Mucosa of rectum (tissue), 2 donors: ENCODE measurements around the gene KPNA3.
"Not testable (repeated sequence)": the region's sequence is repeated elsewhere in the genome, so short reads cannot be mapped to it uniquely, and the experiment has no call there.

Source experiments
- H3K27ac ChIP-seq, 2 donors: one replicate each; pipeline ENCODE4 v1.7.0; 2013; ENCODE audit warnings: inconsistent platforms in 2 of 2, low read depth in 2 of 2, low read length in 2 of 2
- H3K27me3 ChIP-seq, 2 donors: one replicate each; pipeline ENCODE4 v1.7.0; 2013; ENCODE audit warnings: low read length in 2 of 2; ENCODE audit not compliant: control insufficient read depth in 2 of 2, insufficient read depth in 2 of 2
- H3K36me3 ChIP-seq, 2 donors: one replicate each; pipeline ENCODE4 v1.7.0; 2013; ENCODE audit warnings: low read length in 2 of 2; ENCODE audit not compliant: control insufficient read depth in 2 of 2, insufficient read depth in 2 of 2
- H3K4me1 ChIP-seq, 2 donors: one replicate each; pipeline ENCODE4 v1.7.0; 2013; ENCODE audit warnings: low read length in 2 of 2, mild to moderate bottlenecking in 1 of 2; ENCODE audit not compliant: control insufficient read depth in 2 of 2, insufficient read depth in 2 of 2
- H3K4me3 ChIP-seq, 2 donors: one replicate each; pipeline ENCODE4 v1.7.0; 2013; ENCODE audit warnings: low read length in 2 of 2
- H3K9ac ChIP-seq, 2 donors: one replicate each; pipeline ENCODE4 v1.7.0; 2013; ENCODE audit warnings: low read length in 2 of 2, low read depth in 1 of 2, mild to moderate bottlenecking in 1 of 2
- H3K9me3 ChIP-seq, 2 donors: one replicate each; pipeline ENCODE4 v1.7.0; 2013; ENCODE audit warnings: low read length in 2 of 2; ENCODE audit not compliant: control insufficient read depth in 2 of 2
- donor health status: healthy.
- donor health status: Normal muscosa, but diverticular disease.

The KPNA3 gene

DNA sequence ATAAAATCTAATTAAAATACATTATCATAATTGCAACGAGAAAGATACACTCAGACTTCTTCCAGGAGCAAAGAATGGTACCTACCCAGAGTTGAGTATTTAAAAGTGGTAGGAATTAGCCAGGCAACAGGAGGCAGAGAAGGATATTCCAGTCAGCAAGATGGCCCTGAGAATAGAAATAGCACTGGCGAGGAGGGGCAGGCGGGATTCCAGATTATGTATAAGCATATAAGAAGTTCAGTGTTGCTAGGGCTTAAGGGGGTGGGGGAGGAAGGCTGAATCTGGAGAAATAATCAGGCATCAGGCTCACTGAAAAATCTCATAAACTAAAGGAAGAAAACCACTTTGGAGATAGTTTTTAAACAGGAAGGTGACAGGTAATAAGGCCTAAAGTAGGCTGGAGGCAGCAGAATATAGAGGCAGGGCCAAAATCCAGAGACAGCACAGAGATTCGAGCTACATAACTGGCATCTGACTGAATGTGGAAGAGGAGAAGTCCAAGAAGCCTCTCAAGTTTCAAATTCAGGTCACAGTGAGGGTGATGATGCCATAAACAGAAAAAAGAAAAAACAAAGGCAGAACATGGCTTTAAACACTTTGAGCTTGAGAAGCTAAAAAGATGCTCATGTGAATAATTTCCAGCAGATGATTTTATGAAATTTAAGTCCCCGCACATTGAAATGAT, 7.5 kb downstream of the KPNA3 start:
- no peaks in the 10 kb centered on the region for H3K27me3 ChIP-seq
- no peaks in the 10 kb centered on the region for H3K9me3 ChIP-seq
- no peak overlapping the region for H3K27ac ChIP-seq
- no peak overlapping the region for H3K9ac ChIP-seq
- H3K4me3 ChIP-seq = no peak overlapping the region
- H3K4me1 ChIP-seq = peaks cover 0 to 3% of the 10 kb centered on the region in 2 donors
- no peaks in the 10 kb centered on the region for H3K36me3 ChIP-seq

DNA sequence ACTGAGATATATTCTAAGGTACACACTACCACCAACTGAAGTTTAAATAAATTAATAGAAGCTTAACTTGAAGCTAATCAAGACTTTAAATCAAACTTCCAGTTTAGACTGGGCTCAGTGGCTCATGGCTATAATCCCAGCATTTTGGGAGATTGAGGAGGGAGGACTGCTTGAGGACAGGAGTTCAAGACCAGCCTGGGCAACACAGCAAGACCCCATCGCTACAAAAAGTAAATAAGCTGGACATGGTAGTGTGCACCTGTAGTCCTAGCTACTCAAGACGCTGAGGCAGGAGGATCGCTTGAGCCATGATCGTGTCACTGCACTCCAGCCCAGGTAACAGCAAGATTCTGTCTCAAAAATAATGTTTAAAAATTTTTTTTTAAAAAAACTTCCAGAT, 8.6 kb downstream of the KPNA3 start:
- no peaks in the 10 kb centered on the region for H3K36me3 ChIP-seq
- no peaks in the 10 kb centered on the region for H3K27me3 ChIP-seq
- H3K9ac ChIP-seq = no peak overlapping the region
- H3K9me3 ChIP-seq = no peaks in the 10 kb centered on the region
- H3K4me1 ChIP-seq = peaks cover 0 to 9% of the 10 kb centered on the region in 2 donors
- H3K27ac ChIP-seq = no peak overlapping the region
- no peak overlapping the region for H3K4me3 ChIP-seq

GRCh38 chr13:49782784-49783183, 9.7 kb downstream of the KPNA3 start:
- no peak overlapping the region for H3K27ac ChIP-seq
- peaks cover 0 to 10% of the 10 kb centered on the region in 2 donors for H3K4me1 ChIP-seq
- no peaks in the 10 kb centered on the region for H3K9me3 ChIP-seq
- no peak overlapping the region for H3K4me3 ChIP-seq
- no peaks in the 10 kb centered on the region for H3K27me3 ChIP-seq
- H3K9ac ChIP-seq = no peak overlapping the region
- no peaks in the 10 kb centered on the region for H3K36me3 ChIP-seq

DNA sequence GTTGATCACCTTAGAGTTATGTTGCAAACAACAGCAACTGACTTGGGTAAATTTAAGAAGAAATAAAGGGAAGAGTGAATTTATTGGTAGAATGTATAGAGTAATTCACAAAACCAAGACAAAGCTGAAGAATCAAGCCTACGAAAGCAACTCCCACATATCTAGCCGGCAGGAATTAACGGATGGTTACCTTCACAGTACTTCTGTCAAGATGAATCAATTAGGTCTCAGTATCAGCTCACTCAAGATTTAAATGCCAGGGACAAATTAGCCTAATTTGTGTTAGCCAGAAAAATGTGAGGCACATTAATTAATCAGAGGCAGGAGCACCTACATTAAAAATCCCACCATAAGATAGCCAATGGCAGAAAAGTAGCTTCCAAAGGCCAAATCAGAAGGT, 10.7 kb downstream of the KPNA3 start:
- Histone ChIP-seq H3K4me3 (no peak overlapping the region), H3K27ac (no peak overlapping the region), H3K27me3 (no peaks in the 10 kb centered on the region), H3K36me3 (no peaks in the 10 kb centered on the region), H3K4me1 (peaks cover 0 to 11% of the 10 kb centered on the region in 2 donors), H3K9ac (no peak overlapping the region), H3K9me3 (no peaks in the 10 kb centered on the region)

GRCh38 chr13:49779721-49780120, 12.8 kb downstream of the KPNA3 start:
- Histone ChIP-seq H3K36me3 (no peaks in the 10 kb centered on the region), H3K27me3 (no peaks in the 10 kb centered on the region), H3K9me3 (no peaks in the 10 kb centered on the region), H3K4me3 (no peak overlapping the region), H3K4me1 (peaks cover 0 to 11% of the 10 kb centered on the region in 2 donors), H3K27ac (no peak overlapping the region), H3K9ac (no peak overlapping the region)

GRCh38 chr13:49777746-49778614, 14.5 kb downstream of the KPNA3 start:
- H3K27ac ChIP-seq = no peak overlapping the region
- H3K9me3 ChIP-seq = no peaks in the 10 kb centered on the region
- no peaks in the 10 kb centered on the region for H3K27me3 ChIP-seq
- no peak overlapping the region for H3K9ac ChIP-seq
- no peaks in the 10 kb centered on the region for H3K36me3 ChIP-seq
- H3K4me3 ChIP-seq = no peak overlapping the region
- H3K4me1 ChIP-seq = peaks cover 0 to 11% of the 10 kb centered on the region in 2 donors

- peaks cover 0 to 11% of the 10 kb centered on the region in 2 donors for H3K4me1 ChIP-seq
- no peak overlapping the region for H3K27ac ChIP-seq
- no peaks in the 10 kb centered on the region for H3K36me3 ChIP-seq
- H3K9me3 ChIP-seq = no peaks in the 10 kb centered on the region
- no peak overlapping the region for H3K4me3 ChIP-seq
- H3K27me3 ChIP-seq = no peaks in the 10 kb centered on the region
- H3K9ac ChIP-seq = no peak overlapping the region
These were observed 15.6 kb downstream of the KPNA3 start for GRCh38 chr13:49776871-49777270.

DNA sequence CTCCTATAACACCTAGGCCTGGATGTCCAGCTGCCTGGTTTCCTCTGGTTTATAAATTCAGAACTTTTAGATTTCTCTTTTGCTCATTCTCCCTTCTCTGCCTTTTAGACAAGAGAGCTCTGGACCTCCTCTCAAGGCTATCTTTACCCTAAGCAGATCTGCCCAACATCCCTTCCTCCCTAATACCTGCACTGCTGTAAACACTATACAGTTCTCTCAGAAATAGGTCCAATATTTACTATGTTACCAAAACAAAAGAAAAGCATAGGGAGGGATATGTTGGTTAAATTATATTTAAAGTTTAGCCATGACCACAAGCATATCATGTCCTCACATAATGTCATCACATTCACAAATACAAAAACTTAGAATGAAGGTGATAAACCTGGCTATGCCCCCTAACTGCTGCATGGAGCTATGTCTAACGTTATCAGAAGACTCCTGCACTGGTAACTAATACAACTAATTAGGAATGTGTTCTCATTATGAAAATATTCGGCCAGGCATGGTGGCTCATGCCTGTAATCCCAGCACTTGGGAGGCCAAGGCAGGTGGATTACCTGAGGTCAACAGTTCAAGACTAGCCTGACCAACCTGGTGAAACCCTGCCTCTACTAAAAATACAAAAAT, 18.0 kb downstream of the KPNA3 start:
- peaks cover 0 to 3% of the 10 kb centered on the region in 2 donors for H3K4me1 ChIP-seq
- no peak overlapping the region for H3K4me3 ChIP-seq
- H3K9me3 ChIP-seq = no peaks in the 10 kb centered on the region

DNA sequence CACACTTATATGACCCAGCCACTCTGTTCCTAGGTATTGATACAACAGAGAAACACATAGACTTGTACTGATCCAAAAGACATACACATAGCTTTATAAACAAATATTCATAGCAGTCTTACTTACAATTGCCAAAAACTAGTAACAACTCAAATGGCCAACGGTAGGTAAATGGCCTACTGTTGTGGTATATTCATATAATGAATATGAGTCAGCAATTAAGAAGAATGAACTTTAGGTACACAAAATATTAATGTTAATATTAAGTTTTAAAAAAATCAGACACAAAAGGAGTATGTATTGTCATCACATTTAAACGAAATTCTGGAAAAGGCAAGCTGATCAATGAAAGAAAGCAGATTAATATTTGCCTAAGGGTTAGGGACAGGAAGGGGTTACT, 19.7 kb downstream of the KPNA3 start:
- Histone ChIP-seq H3K27me3 (no peaks in the 10 kb centered on the region), H3K36me3 (no peaks in the 10 kb centered on the region), H3K27ac (no peak overlapping the region), H3K9me3 (no peaks in the 10 kb centered on the region), H3K4me3 (no peak overlapping the region), H3K4me1 (peaks cover 0 to under 1% of the 10 kb centered on the region in 2 donors), H3K9ac (no peak overlapping the region)

More for the DNA sequence above, 18.0 kb downstream of the KPNA3 start:
- no peak overlapping the region for H3K9ac ChIP-seq
- no peaks in the 10 kb centered on the region for H3K27me3 ChIP-seq
- no peaks in the 10 kb centered on the region for H3K36me3 ChIP-seq
- H3K27ac ChIP-seq = no peak overlapping the region

GRCh38 chr13:49761811-49762210, 30.7 kb downstream of the KPNA3 start:
- not testable (repeated sequence) for H3K4me1 ChIP-seq, H3K36me3 ChIP-seq, H3K4me3 ChIP-seq, H3K9ac ChIP-seq, H3K27me3 ChIP-seq, H3K9me3 ChIP-seq, H3K27ac ChIP-seq
